Measurements from ENCODE around the gene RXRG. TPM values are rescaled to one million over a fixed set of nuclear protein-coding genes. Genes with fewer than 3 reads are reported as not detected.

The RXRG gene
- total RNA-seq, 1 experiment from 2014 or later: not detected

DNA sequence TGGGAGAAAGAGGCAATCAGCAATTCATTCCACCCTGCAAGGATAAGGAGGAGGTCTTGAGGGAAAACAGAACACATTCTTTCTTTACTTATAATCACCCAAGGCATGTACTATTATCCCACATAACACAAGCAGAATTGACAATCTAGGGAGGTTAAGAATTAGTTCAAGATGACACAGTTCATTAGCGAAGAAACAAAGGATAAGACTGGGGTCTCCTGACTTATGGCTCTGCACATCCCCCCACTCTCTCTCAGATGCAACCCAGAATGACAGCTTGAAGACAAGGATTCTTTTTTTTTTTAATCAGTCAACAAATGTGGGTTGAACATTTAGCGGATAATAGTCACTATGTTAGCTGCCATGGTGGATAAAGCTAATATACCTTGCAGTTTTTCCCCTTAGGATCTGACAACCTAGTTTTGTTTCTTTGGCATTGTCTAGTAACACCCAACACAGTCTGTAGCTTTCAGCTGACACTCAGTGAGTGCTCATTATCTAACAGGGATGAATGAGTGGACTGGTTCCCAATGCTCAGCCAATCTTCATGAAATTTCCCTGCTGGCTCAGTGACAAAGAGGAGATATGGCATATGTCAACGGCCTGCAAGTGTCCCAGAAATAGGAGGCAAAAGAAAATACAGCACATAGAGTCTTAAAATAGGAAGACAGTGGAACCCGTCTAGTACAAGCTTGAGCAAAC is 35.1 kb downstream of the RXRG start:
- H3K27me3 ChIP-seq (ENCODE audit: low read length): peaks cover 45% of the 10 kb centered on the region
- no peaks in the 10 kb centered on the region for H3F3A ChIP-seq (ENCODE audit: low read length, unreplicated experiment)
- CTCF ChIA-PET: no interaction called here
- POLR2A ChIA-PET (ENCODE audit: unreplicated experiment): no interaction called here
- DNase-seq (no peak), ATAC-seq (no peak)
- H3K4me1 ChIP-seq (ENCODE audit: insufficient read depth, low read length): no peaks in the 10 kb centered on the region
- intact Hi-C loops (cut with micrococcal nuclease): no loop called here
- no peaks in the 10 kb centered on the region for H3K79me2 ChIP-seq (ENCODE audit: low read length)
- H2AFZ ChIP-seq (ENCODE audit: low read length): no peak overlapping the region
- no peaks in the 10 kb centered on the region for H3K36me3 ChIP-seq (ENCODE audit: low read depth, low read length)
- no peak overlapping the region for H3K9ac ChIP-seq (ENCODE audit: low read length)
- no TSS peak for BruUV-seq (replicated peaks)
- no peak overlapping the region for H3K4me2 ChIP-seq (ENCODE audit: low read length)
- no peaks in the 10 kb centered on the region for H3K9me3 ChIP-seq (ENCODE audit: low read length)
- no peak overlapping the region for H3K4me3 ChIP-seq (ENCODE audit: low read length)
- no peaks in the 10 kb centered on the region for H3K9me2 ChIP-seq (replicated peaks; ENCODE audit: low read length)
- H3K27ac ChIP-seq (ENCODE audit: low read length): no peak overlapping the region
- no peaks in the 10 kb centered on the region for H4K20me1 ChIP-seq (ENCODE audit: low read length)
- TF ChIP-seq EZH2phosphoT487 (IDR thresholded peaks at IDR 0.05; ENCODE audit: borderline replicate concordance, low read length): no peak
- TF ChIP-seq CTCF (conservative IDR thresholded peaks at IDR 0.05; ENCODE audit: low read depth, low read length): no peak
- no peak for TF ChIP-seq EZH2 (IDR thresholded peaks at IDR 0.05; ENCODE audit: low read length, unreplicated experiment)

DNA sequence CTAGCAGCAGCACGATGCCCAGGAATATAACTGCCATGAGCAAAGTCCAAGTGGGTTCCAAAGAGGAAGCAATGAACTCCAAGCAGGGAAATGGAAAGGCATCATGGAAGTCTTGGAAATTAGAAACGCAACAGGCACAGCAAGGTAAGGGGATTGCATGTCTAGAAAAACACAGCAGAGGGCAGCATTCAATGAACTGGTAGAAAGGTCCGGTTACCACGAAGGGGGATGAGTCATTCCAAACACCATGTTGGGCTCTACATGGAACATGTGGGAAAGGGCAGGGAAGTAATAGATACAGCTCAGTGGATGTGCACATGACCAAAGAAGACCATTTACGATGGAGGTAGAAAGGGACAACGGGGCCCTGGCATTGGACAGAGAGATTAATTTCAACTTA is 36.4 kb downstream of the RXRG start:
- Histone ChIP-seq H3K9me2 (replicated peaks; ENCODE audit: low read length) (no peaks in the 10 kb centered on the region), H3K4me1 (ENCODE audit: insufficient read depth, low read length) (no peaks in the 10 kb centered on the region), H3K9ac (ENCODE audit: low read length) (no peak overlapping the region), H3K79me2 (ENCODE audit: low read length) (no peaks in the 10 kb centered on the region), H3F3A (ENCODE audit: low read length, unreplicated experiment) (no peaks in the 10 kb centered on the region), H4K20me1 (ENCODE audit: low read length) (no peaks in the 10 kb centered on the region), H3K27ac (ENCODE audit: low read length) (no peak overlapping the region), H3K27me3 (ENCODE audit: low read length) (peaks cover 37% of the 10 kb centered on the region), H3K4me3 (ENCODE audit: low read length) (no peak overlapping the region), H3K9me3 (ENCODE audit: low read length) (no peaks in the 10 kb centered on the region), H3K4me2 (ENCODE audit: low read length) (no peak overlapping the region), H3K36me3 (ENCODE audit: low read depth, low read length) (no peaks in the 10 kb centered on the region), H2AFZ (ENCODE audit: low read length) (no peak overlapping the region)
- TF ChIP-seq EZH2phosphoT487 (IDR thresholded peaks at IDR 0.05; ENCODE audit: borderline replicate concordance, low read length) (no peak), CTCF (conservative IDR thresholded peaks at IDR 0.05; ENCODE audit: low read depth, low read length) (peak; percentile 73)
- BruUV-seq (replicated peaks): no TSS peak
- peak; percentile 54; the same call in 1 of the 2 replicates for ATAC-seq
- peak; percentile 71 for DNase-seq
- POLR2A ChIA-PET (ENCODE audit: unreplicated experiment): no interaction called here
- intact Hi-C loops (cut with micrococcal nuclease): no loop called here
- CTCF ChIA-PET: no interaction called here

DNA sequence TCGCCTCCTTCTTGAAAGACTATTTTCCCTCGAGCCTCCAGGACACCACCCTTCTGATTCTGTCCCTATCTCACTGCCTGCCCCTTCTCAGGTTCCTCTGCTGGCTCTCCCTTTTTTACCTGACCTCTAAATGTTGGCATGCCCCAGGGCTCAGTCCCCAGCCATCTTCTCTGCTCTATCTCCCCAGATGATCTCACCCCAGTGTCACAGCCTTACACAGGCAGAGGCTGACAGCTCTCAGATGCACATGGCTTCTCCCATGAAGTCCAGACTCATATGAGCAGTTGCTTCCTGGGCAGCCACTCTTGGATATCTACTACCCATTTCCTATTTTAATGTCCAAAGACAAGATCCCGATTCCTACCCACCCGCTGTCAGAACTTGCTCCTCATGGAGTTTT is 37.5 kb downstream of the RXRG start:
- ATAC-seq (no peak), DNase-seq (no peak)
- TF ChIP-seq CTCF (conservative IDR thresholded peaks at IDR 0.05; ENCODE audit: low read depth, low read length) (no peak), EZH2phosphoT487 (IDR thresholded peaks at IDR 0.05; ENCODE audit: borderline replicate concordance, low read length) (no peak), EZH2 (IDR thresholded peaks at IDR 0.05; ENCODE audit: low read length, unreplicated experiment) (no peak)
- Histone ChIP-seq H3K79me2 (ENCODE audit: low read length) (no peaks in the 10 kb centered on the region), H3K4me3 (ENCODE audit: low read length) (no peak overlapping the region), H3K27me3 (ENCODE audit: low read length) (peaks cover 26% of the 10 kb centered on the region), H3K9ac (ENCODE audit: low read length) (no peak overlapping the region), H4K20me1 (ENCODE audit: low read length) (no peaks in the 10 kb centered on the region), H3K4me2 (ENCODE audit: low read length) (no peak overlapping the region), H3K36me3 (ENCODE audit: low read depth, low read length) (no peaks in the 10 kb centered on the region), H2AFZ (ENCODE audit: low read length) (no peak overlapping the region), H3F3A (ENCODE audit: low read length, unreplicated experiment) (no peaks in the 10 kb centered on the region), H3K4me1 (ENCODE audit: insufficient read depth, low read length) (no peaks in the 10 kb centered on the region), H3K27ac (ENCODE audit: low read length) (no peak overlapping the region), H3K9me2 (replicated peaks; ENCODE audit: low read length) (no peaks in the 10 kb centered on the region), H3K9me3 (ENCODE audit: low read length) (no peaks in the 10 kb centered on the region)
- ChIA-PET CTCF (no interaction called here), POLR2A (ENCODE audit: unreplicated experiment) (no interaction called here)
- intact Hi-C loops (cut with micrococcal nuclease): no loop called here
- BruUV-seq (replicated peaks): no TSS peak
